ENCODE data around the gene CCDC186. TPM values are rescaled to one million over a fixed set of nuclear protein-coding genes. Genes with fewer than 3 reads are reported as not detected.

CCDC186 gene
- total RNA-seq, 2 experiments from 2014 or later = 10.5 to 11.6 TPM

- Mint-ChIP-seq H3K4me3 (no peak overlapping the region), H3K4me1 (ENCODE audit: low read depth) (peaks cover 11% of the 10 kb centered on the region), H3K27ac (no peak overlapping the region), H3K9me3 (no peaks in the 10 kb centered on the region), H3K36me3 (ENCODE audit: low read depth) (no peaks in the 10 kb centered on the region), H3K27me3 (peaks cover 3% of the 10 kb centered on the region)
- ChIA-PET POLR2A (interaction anchor here (0.8 kb wide), 1 partner anchor 45 kb away, joined by 3 read pairs; no protein-coding TSS in a partner anchor), CTCF (no interaction called here)
- no peak for ATAC-seq
- intact Hi-C loops (cut with micrococcal nuclease) = loop anchor here (10.0 kb wide), 1 partner anchor 365 kb away; no protein-coding TSS in a partner anchor
- TF ChIP-seq, protein P1, sequence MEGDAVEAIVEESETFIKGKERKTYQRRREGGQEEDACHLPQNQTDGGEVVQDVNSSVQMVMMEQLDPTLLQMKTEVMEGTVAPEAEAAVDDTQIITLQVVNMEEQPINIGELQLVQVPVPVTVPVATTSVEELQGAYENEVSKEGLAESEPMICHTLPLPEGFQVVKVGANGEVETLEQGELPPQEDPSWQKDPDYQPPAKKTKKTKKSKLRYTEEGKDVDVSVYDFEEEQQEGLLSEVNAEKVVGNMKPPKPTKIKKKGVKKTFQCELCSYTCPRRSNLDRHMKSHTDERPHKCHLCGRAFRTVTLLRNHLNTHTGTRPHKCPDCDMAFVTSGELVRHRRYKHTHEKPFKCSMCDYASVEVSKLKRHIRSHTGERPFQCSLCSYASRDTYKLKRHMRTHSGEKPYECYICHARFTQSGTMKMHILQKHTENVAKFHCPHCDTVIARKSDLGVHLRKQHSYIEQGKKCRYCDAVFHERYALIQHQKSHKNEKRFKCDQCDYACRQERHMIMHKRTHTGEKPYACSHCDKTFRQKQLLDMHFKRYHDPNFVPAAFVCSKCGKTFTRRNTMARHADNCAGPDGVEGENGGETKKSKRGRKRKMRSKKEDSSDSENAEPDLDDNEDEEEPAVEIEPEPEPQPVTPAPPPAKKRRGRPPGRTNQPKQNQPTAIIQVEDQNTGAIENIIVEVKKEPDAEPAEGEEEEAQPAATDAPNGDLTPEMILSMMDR (IDR thresholded peaks at IDR 0.05) = no peak
- no peak for DNase-seq
These were observed 5.7 kb upstream of the CCDC186 start for GRCh38 chr10:114179747-114180146.

- intact Hi-C loops (cut with micrococcal nuclease) = loop anchor here (10.0 kb wide), 1 partner anchor 366 kb away; no protein-coding TSS in a partner anchor
- TF ChIP-seq, protein P1 (IDR thresholded peaks at IDR 0.05) = no peak
These were observed 5.1 kb upstream of the CCDC186 start, which contains the start of gene TDRD1 for GRCh38 chr10:114179148-114179547. TDRD1 (plus strand) TSS chr10:114179353; CDS start chr10:114187832, 8,479 bp downstream.

GRCh38 chr10:114176511-114176910, 2.5 kb upstream of the CCDC186 start:
- Mint-ChIP-seq H3K36me3 (ENCODE audit: low read depth) (peaks cover 3% of the 10 kb centered on the region), H3K9me3 (no peaks in the 10 kb centered on the region), H3K4me1 (ENCODE audit: low read depth) (peaks cover 31% of the 10 kb centered on the region), H3K4me3 (no peak overlapping the region), H3K27me3 (peaks cover 3% of the 10 kb centered on the region), H3K27ac (no peak overlapping the region)
- no peak for DNase-seq
- no peak for ATAC-seq
- ChIA-PET POLR2A (no interaction called here), CTCF (interaction anchor here (0.8 kb wide), 1 partner anchor 128 kb away, joined by 3 read pairs; no protein-coding TSS in a partner anchor)
- TF ChIP-seq, protein P1 (IDR thresholded peaks at IDR 0.05) = no peak
- intact Hi-C loops (cut with micrococcal nuclease) = loop anchor here (10.0 kb wide), 1 partner anchor 368 kb away; no protein-coding TSS in a partner anchor

More at GRCh38 chr10:114179148-114179547, 5.1 kb upstream of the CCDC186 start, which contains the start of gene TDRD1:
- ChIA-PET CTCF (no interaction called here), POLR2A (no interaction called here)
- Mint-ChIP-seq H3K27ac (no peak within 1 kb of the TSS), H3K27me3 (peaks cover 3% of the 10 kb centered on the region), H3K9me3 (no peaks in the 10 kb centered on the region), H3K36me3 (ENCODE audit: low read depth) (no peaks in the 10 kb centered on the region), H3K4me1 (ENCODE audit: low read depth) (peaks cover 13% of the 10 kb centered on the region), H3K4me3 (no peak within 1 kb of the TSS)
- ATAC-seq (no peak), DNase-seq (no peak)

DNA sequence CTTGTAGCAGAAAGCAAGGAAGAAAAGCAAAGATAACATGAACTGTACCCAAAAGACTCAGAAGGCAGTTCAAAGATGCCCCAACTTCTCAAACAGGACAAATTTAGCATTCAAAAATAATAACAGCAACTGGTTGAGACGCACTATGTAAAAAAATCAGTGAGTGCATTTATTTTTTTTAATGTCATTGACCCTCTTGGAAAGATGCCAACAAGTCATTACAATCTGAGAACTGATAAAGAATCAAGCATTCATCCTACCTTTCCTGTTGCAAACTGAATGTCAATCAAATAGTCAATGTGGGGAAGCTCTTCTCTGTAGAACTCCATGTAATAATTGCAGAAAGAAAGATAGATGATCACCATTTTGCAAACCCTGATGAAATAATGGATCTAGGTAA, 1.7 kb upstream of the CCDC186 start:
- TF ChIP-seq, protein P1 (IDR thresholded peaks at IDR 0.05) = no peak
- intact Hi-C loops (cut with micrococcal nuclease) = loop anchor here (10.0 kb wide), 1 partner anchor 369 kb away; no protein-coding TSS in a partner anchor
- ChIA-PET POLR2A (interaction anchor here (1.2 to 1.7 kb wide), 2 partner anchors 9 to 497 kb away, joined by 3 to 4 read pairs; no protein-coding TSS in a partner anchor), CTCF (interaction anchor here (1.0 kb wide), 1 partner anchor 56 kb away, joined by 3 read pairs; no protein-coding TSS in a partner anchor)
- Mint-ChIP-seq H3K9me3 (no peaks in the 10 kb centered on the region), H3K4me1 (ENCODE audit: low read depth) (peaks cover 34% of the 10 kb centered on the region), H3K27ac (no peak overlapping the region), H3K27me3 (peaks cover 3% of the 10 kb centered on the region), H3K36me3 (ENCODE audit: low read depth) (peaks cover 6% of the 10 kb centered on the region), H3K4me3 (peak overlapping the region; percentile 34)
- ATAC-seq (no peak), DNase-seq (no peak)

DNA sequence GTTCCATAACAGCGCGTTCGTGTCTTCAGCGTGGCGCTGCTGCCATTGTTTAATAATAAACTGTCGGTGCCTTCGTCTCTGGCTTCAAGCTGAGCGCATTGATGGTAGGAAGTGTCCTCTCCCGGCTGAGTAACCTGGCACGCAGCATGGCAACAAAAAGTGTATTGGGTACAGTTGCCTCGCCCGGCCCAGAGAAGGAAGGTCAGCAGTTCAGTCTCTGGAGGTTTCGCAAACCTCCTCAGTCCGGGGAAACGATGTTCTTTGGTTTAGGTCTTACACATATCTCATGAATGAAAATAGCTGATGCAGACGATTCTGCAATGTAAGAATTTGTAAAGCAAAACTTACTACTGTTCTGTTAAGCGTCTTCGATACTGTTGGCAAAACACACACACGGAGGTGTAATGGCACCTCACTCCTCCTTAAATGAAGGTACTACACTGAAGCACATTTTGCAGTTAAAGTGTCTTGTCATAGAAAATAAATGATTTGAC, 739 bp upstream of the CCDC186 start:
- H3K4me3 Mint-ChIP-seq = peak overlapping the region; percentile 98
- peak overlapping the region; percentile 85 for H3K27ac Mint-ChIP-seq
- TF ChIP-seq, protein P1 (IDR thresholded peaks at IDR 0.05) = no peak
- no peak for DNase-seq
- intact Hi-C loops (cut with micrococcal nuclease) = loop anchor here (10.0 kb wide), 1 partner anchor 370 kb away; no protein-coding TSS in a partner anchor
- peaks cover 3% of the 10 kb centered on the region for H3K27me3 Mint-ChIP-seq
- ATAC-seq = no peak
- peaks cover 36% of the 10 kb centered on the region for H3K4me1 Mint-ChIP-seq (ENCODE audit: low read depth)
- ChIA-PET CTCF (interaction anchor here (0.8 to 1.4 kb wide), 6 partner anchors 10 to 64 kb away, joined by 3 to 4 read pairs (median 3); partner anchors contain the start of gene VWA2), POLR2A (interaction anchor here (1.1 to 1.7 kb wide), 6 partner anchors 10 to 496 kb away, joined by 3 to 4 read pairs (median 4); partner anchors contain the start of gene VWA2)
- H3K9me3 Mint-ChIP-seq = no peaks in the 10 kb centered on the region
- peaks cover 8% of the 10 kb centered on the region for H3K36me3 Mint-ChIP-seq (ENCODE audit: low read depth)
